T-helper 2 cell (primary cell): ENCODE results near the gene CCDC127.
"Not testable (repeated sequence)": the region's sequence is repeated elsewhere in the genome, so short reads cannot be mapped to it uniquely, and the experiment has no call there.

Experiments
- DNase-seq, 5 experiments: peaks; one replicate each; pipeline versions ENCODE4 v3.0.0 to v3.0.0-alpha.2; 2012 to 2022

CCDC127 gene

GRCh38 chr5:171801-172331 is 46.1 kb downstream of the CCDC127 start:
- DNase-seq: no peak

GRCh38 chr5:170971-171800 is 46.8 kb downstream of the CCDC127 start:
- no peak for DNase-seq

- no peak for DNase-seq
Observed at GRCh38 chr5:169728-170094, 48.2 kb downstream of the CCDC127 start.

- DNase-seq: no peak
Observed at GRCh38 chr5:169071-169727, 48.8 kb downstream of the CCDC127 start.

GRCh38 chr5:167982-168660 is 49.8 kb downstream of the CCDC127 start:
- DNase-seq: no peak

- DNase-seq: no peak
Observed at GRCh38 chr5:167511-167910, 50.4 kb downstream of the CCDC127 start.

- no peak for DNase-seq
Observed at GRCh38 chr5:166441-167372, 51.2 kb downstream of the CCDC127 start.

GRCh38 chr5:164783-165182 is 53.2 kb downstream of the CCDC127 start:
- DNase-seq: not testable (repeated sequence)

- no peak for DNase-seq
Observed at GRCh38 chr5:164244-164643, 53.7 kb downstream of the CCDC127 start.

- DNase-seq: no peak
Observed at GRCh38 chr5:163841-164240, 54.1 kb downstream of the CCDC127 start.

GRCh38 chr5:163338-163620 is 54.7 kb downstream of the CCDC127 start:
- no peak for DNase-seq

GRCh38 chr5:162565-163337 is 55.2 kb downstream of the CCDC127 start:
- DNase-seq: no peak

- DNase-seq: no peak
Observed at GRCh38 chr5:162190-162564, 55.8 kb downstream of the CCDC127 start.

GRCh38 chr5:161803-162110 is 56.2 kb downstream of the CCDC127 start:
- no peak for DNase-seq

- DNase-seq: no peak
Observed at GRCh38 chr5:160921-161802, 56.8 kb downstream of the CCDC127 start.

- DNase-seq: no peak
Observed at GRCh38 chr5:160173-160510, 57.8 kb downstream of the CCDC127 start.

- DNase-seq: no peak
Observed at GRCh38 chr5:159448-160172, 58.3 kb downstream of the CCDC127 start.

GRCh38 chr5:158807-159447 is 59.0 kb downstream of the CCDC127 start:
- no peak for DNase-seq

GRCh38 chr5:157801-158200 is 60.2 kb downstream of the CCDC127 start:
- DNase-seq: no peak
